ENCODE data around the gene RXFP4. TPM values are rescaled to one million over a fixed set of nuclear protein-coding genes. Genes with fewer than 3 reads are reported as not detected.

RXFP4 gene
- total RNA-seq, 1 donor from 2014 or later: not detected

- TF ChIP-seq POLR2A (IDR thresholded peaks at IDR 0.05) (no peak), POLR2AphosphoS5 (IDR thresholded peaks at IDR 0.05; ENCODE audit: insufficient read depth in 1 of 2, low read depth in 1 of 2) (no peak)
- TF ChIP-seq, protein P1, sequence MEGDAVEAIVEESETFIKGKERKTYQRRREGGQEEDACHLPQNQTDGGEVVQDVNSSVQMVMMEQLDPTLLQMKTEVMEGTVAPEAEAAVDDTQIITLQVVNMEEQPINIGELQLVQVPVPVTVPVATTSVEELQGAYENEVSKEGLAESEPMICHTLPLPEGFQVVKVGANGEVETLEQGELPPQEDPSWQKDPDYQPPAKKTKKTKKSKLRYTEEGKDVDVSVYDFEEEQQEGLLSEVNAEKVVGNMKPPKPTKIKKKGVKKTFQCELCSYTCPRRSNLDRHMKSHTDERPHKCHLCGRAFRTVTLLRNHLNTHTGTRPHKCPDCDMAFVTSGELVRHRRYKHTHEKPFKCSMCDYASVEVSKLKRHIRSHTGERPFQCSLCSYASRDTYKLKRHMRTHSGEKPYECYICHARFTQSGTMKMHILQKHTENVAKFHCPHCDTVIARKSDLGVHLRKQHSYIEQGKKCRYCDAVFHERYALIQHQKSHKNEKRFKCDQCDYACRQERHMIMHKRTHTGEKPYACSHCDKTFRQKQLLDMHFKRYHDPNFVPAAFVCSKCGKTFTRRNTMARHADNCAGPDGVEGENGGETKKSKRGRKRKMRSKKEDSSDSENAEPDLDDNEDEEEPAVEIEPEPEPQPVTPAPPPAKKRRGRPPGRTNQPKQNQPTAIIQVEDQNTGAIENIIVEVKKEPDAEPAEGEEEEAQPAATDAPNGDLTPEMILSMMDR (IDR thresholded peaks at IDR 0.05): no peak
- no peak overlapping the region for H3K27ac ChIP-seq
- no peak overlapping the region for H3K4me3 ChIP-seq
- no peak for DNase-seq (ENCODE audit: extremely low spot score in 2 of 2)
- no peaks in the 10 kb centered on the region for H3K9me3 ChIP-seq
- peaks cover 10 to 95% of the 10 kb centered on the region in 2 donors for H3K36me3 ChIP-seq
- H3K27me3 ChIP-seq: no peaks in the 10 kb centered on the region
- no peaks in the 10 kb centered on the region for H3K4me1 ChIP-seq
- intact Hi-C loops (cut with DNase I): no loop called here
These were observed 11.1 kb downstream of the RXFP4 start for GRCh38 chr1:155952505-155952890.

DNA sequence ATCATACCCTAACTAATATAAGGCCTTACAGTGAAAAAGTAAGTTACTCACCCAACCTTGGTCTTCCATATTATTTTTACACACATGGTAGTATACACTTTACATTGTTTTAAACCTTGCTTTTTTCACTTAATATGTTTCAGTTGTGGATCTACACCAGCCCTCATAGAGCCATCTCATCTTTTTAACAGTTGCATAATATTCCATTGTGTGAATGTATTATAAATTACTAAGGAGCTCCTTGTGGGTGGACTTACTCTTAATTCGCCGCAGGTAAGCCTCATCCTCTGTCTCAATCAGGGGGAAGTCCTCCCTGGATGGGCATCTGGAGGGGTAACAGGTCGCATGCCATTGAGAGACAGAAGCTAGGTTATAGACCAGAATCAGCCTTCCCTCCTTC is 13.2 kb downstream of the RXFP4 start:
- no peak for DNase-seq (ENCODE audit: extremely low spot score in 2 of 2)
- Histone ChIP-seq H3K36me3 (peaks cover 10 to 93% of the 10 kb centered on the region in 2 donors), H3K27ac (no peak overlapping the region), H3K4me3 (no peak overlapping the region), H3K4me1 (no peaks in the 10 kb centered on the region), H3K9me3 (no peaks in the 10 kb centered on the region), H3K27me3 (no peaks in the 10 kb centered on the region)
- TF ChIP-seq POLR2A (IDR thresholded peaks at IDR 0.05): no peak
- TF ChIP-seq, protein P1 (IDR thresholded peaks at IDR 0.05): no peak
- no peak for TF ChIP-seq POLR2AphosphoS5 (IDR thresholded peaks at IDR 0.05; ENCODE audit: insufficient read depth in 1 of 2, low read depth in 1 of 2)
- intact Hi-C loops (cut with DNase I): no loop called here

DNA sequence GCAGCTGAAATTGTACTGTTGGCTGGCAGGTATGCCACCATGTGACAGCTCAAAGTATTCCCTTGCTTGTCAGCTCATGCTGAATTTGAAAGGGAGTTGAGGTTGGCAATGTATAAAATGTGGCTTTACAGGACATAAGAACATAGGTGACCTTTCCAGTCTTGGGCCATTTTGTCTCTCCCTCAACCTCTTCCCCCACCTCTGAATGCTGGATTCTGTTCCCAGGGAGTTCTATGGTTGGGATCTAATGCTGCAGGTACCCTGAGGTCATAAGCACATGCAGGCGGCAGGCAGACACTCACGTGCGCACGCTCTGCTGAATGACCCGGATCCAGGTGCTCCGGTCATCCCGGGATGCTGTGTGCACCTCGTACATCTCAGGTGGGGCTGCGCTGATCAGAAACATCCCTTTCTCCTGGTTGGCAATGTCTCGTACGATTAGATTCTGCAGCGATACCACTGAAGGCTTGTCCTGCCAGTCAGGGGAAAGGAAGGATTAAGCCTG is 16.0 kb downstream of the RXFP4 start:
- peaks cover 10 to 93% of the 10 kb centered on the region in 2 donors for H3K36me3 ChIP-seq
- H3K27ac ChIP-seq: no peak overlapping the region
- intact Hi-C loops (cut with DNase I): no loop called here
- TF ChIP-seq POLR2AphosphoS5 (IDR thresholded peaks at IDR 0.05; ENCODE audit: insufficient read depth in 1 of 2, low read depth in 1 of 2) (no peak), POLR2A (IDR thresholded peaks at IDR 0.05) (no peak)
- TF ChIP-seq, protein P1 (IDR thresholded peaks at IDR 0.05): no peak
- no peaks in the 10 kb centered on the region for H3K27me3 ChIP-seq
- peaks cover 11% of the 10 kb centered on the region for H3K4me1 ChIP-seq
- H3K4me3 ChIP-seq: no peak overlapping the region
- no peak for DNase-seq (ENCODE audit: extremely low spot score in 2 of 2)
- no peaks in the 10 kb centered on the region for H3K9me3 ChIP-seq

DNA sequence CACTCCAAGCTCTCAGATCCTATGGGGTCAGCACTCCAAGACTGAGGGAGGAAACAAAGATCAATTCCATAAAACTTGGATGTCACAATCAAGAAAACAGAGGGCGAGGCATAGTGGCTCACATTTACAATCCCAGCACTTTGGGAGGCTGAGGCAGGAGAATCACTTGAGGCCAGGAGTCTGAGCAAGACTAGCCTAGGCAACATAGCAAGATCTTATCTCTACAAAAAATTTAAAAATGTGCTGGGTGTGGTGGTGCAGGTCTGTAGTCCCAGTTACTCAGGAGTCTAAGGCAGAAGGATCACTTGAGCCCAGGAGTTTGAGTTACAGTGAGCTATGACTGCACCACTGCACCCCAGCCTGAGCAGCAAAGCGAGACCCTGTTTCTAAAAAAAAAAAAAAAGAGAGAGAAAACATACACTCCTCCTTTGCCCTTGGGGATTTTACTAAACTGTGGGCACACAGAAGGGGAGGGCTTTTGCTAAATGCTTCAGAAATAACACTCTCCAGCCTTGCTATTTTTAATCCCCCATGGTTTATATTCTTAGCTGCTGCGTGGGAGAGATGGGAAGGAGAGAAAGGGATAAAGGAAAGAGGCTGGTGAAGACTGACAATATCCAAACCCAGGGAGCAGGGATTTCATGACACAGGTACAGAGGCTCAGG is 18.8 kb downstream of the RXFP4 start:
- Histone ChIP-seq H3K27ac (peak overlapping the region; percentile 53), H3K36me3 (peaks cover 12 to 96% of the 10 kb centered on the region in 2 donors), H3K27me3 (no peaks in the 10 kb centered on the region), H3K9me3 (no peaks in the 10 kb centered on the region), H3K4me1 (peaks cover 14% of the 10 kb centered on the region), H3K4me3 (no peak overlapping the region)
- DNase-seq (ENCODE audit: extremely low spot score in 2 of 2): no peak
- TF ChIP-seq POLR2AphosphoS5 (IDR thresholded peaks at IDR 0.05; ENCODE audit: insufficient read depth in 1 of 2, low read depth in 1 of 2) (no peak), POLR2A (IDR thresholded peaks at IDR 0.05) (no peak)
- TF ChIP-seq, protein P1 (IDR thresholded peaks at IDR 0.05): no peak
- intact Hi-C loops (cut with DNase I): no loop called here

DNA sequence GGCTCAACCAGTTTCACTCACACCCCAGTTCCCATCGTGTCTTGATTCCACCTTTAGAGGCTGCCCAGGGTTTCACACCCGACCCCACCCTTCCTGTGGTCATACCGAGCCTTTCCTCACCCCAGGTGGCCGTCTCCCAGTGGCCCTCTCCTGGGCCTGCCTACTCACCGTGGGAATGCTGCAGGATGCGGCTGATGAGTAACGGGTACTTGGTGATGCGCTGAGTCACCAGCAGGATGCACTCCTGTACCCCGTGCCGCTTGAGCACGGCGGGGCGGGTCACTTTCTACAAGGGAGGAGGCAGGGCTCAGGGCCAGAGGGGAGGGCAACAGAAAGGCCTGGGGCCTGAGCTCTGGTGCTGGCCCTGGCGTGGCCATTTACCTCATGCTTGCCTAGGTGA is 20.5 kb downstream of the RXFP4 start:
- Histone ChIP-seq H3K27ac (peak overlapping the region; percentile 18), H3K27me3 (no peaks in the 10 kb centered on the region), H3K4me1 (peaks cover 17% of the 10 kb centered on the region), H3K4me3 (no peak overlapping the region), H3K9me3 (no peaks in the 10 kb centered on the region), H3K36me3 (peaks cover 6 to 94% of the 10 kb centered on the region in 2 donors)
- peak in 1 of 2 donors; percentile 55 for TF ChIP-seq POLR2AphosphoS5 (IDR thresholded peaks at IDR 0.05; ENCODE audit: insufficient read depth in 1 of 2, low read depth in 1 of 2)
- TF ChIP-seq POLR2A (IDR thresholded peaks at IDR 0.05): no peak
- TF ChIP-seq, protein P1 (IDR thresholded peaks at IDR 0.05): peak in 1 of 3 experiments; percentile 16
- intact Hi-C loops (cut with DNase I): no loop called here
- DNase-seq (ENCODE audit: extremely low spot score in 2 of 2): no peak
